Adrenal gland (tissue), 19 donors: ENCODE measurements around the gene PARP11. TPM values are rescaled to one million over a fixed set of nuclear protein-coding genes. Genes with fewer than 3 reads are reported as not detected.

Experiments
- DNase-seq, 7 donors: peaks; one replicate each; pipeline ENCODE4 v3.0.0-alpha.2; 2019 to 2020
- H3K27ac ChIP-seq, 5 donors: fragments of 200-600 bp; sonication (generic) in 4 of 5; 1 replicate in 3 of 5; 2 replicates in 2 of 5; pipeline versions ENCODE4 v1.5.1 to v1.8.0; 2016 to 2020; ENCODE audit warnings: mild to moderate bottlenecking in 1 of 5
- H3K27me3 ChIP-seq: fragments of 200-600 bp; 2 replicates; pipeline ENCODE4 v1.8.0; 2021
- H3K36me3 ChIP-seq, 2 donors: fragments of 200-600 bp; replicated peaks in 1 of 2; 1 replicate in 1 of 2; 2 replicates in 1 of 2; pipeline versions ENCODE4 v1.5.1 to v1.8.0; 2018 to 2022
- H3K4me1 ChIP-seq, 2 donors: fragments of 200-600 bp; replicated peaks in 1 of 2; 1 replicate in 1 of 2; 2 replicates in 1 of 2; pipeline versions ENCODE4 v1.5.1 to v1.8.0; 2018 to 2021
- H3K4me3 ChIP-seq, 4 donors: fragments of 200-600 bp; sonication (generic) in 3 of 4; one replicate each; pipeline ENCODE4 v1.5.1; 2016 to 2018
- H3K9me3 ChIP-seq, 3 donors: fragments of 200-600 bp; sonication (generic) in 1 of 3; replicated peaks in 1 of 3; 1 replicate in 2 of 3; 2 replicates in 1 of 3; pipeline versions ENCODE4 v1.5.1 to v1.8.0; 2016 to 2021
- POLR2A ChIP-seq, 2 donors: fragments of 450-650 bp; IDR thresholded peaks; one replicate each; pipeline ENCODE4 v1.6.1; 2017; ENCODE audit warnings: antibody characterized with exemption in 2 of 2, mild to moderate bottlenecking in 2 of 2, moderate library complexity in 1 of 2
- WGBS, 4 donors: extraction: QIAGEN DNeasy Blood & Tissue Kit in 2 of 4; methylation state at CpG; one replicate each; pipeline versions ENCODE4 v1.1.5 to v1.1.7; 2013 to 2017; 5-methylcytosine and 5-hydroxymethylcytosine counted together
- intact Hi-C, 2 donors: fragments of 100-400 bp; cut with DNase I; formaldehyde crosslinking; loops; one replicate each; pipeline versions ENCODE4 v1.14.1 to v1.15.0; 2022 to 2023
- long read RNA-seq, 10 donors: library from polyadenylated mRNA in 3 of 10; unstranded in 2 of 10; stranded (forward) in 1 of 10; transcript quantifications; one replicate each; pipeline ENCODE4 v2.0.0 and lab custom pipeline, GENCODE V29; 2021 to 2026
- polyA plus RNA-seq, 3 donors: library from polyadenylated mRNA; stranded (reverse); fragments of 200-250 nt in 2 of 3; fragments of 350-450 nt in 1 of 3; fragmentation: Illumina TruSeq in 1 of 3; extraction: RNeasy Lipid Tissue Mini Kit (QIAGEN cat#74804) in 1 of 3; gene quantifications; one replicate each; pipeline ENCODE4 v1.2.3, GENCODE V29; 2013 to 2014
- total RNA-seq, 9 donors: library from RNA; depleted of rRNA in 4 of 9; stranded (reverse); fragments of >200 nt in 4 of 9; fragments of 120-200 nt in 1 of 9; fragmentation: NEBNext Ultra II Directional in 1 of 9; extraction: Animal tissue kit (Norgen Biotek cat#: 25700) in 1 of 9; gene quantifications; one replicate each; pipeline versions ENCODE4 v1.1.0 to v1.2.4, GENCODE V29; 2013 to 2023
- TF ChIP-seq, protein P1 (sequence below), 6 experiments: fragments of 450-650 bp in 4 of 6; fragments of 200-600 bp in 2 of 6; sonication (generic) in 1 of 6; IDR thresholded peaks; 1 replicate in 5 of 6; 2 replicates in 1 of 6; pipeline versions ENCODE4 v1.5.1 to v1.8.0; 2016 to 2021; ENCODE audit warnings: antibody characterized with exemption in 6 of 6, mild to moderate bottlenecking in 2 of 6, moderate library complexity in 1 of 6
- donor health status: healthy with polysubstance abuse.
- donor health status: Bipolar disorder and iron deficiency.
- donor health status: DM: yes; HTN: yes; CAD: no.
- donor health status: DM: no; HTN: no; CAD: no.
- donor health status: DM: no; HTN: no; CAD: no.
- donor health status: DM: yes; HTN: yes; CAD: no.

Gene PARP11, protein sequence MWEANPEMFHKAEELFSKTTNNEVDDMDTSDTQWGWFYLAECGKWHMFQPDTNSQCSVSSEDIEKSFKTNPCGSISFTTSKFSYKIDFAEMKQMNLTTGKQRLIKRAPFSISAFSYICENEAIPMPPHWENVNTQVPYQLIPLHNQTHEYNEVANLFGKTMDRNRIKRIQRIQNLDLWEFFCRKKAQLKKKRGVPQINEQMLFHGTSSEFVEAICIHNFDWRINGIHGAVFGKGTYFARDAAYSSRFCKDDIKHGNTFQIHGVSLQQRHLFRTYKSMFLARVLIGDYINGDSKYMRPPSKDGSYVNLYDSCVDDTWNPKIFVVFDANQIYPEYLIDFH
- total RNA-seq (10 to 100 TPM; 10.5 to 29.8 (median 17.3) TPM), polyA plus RNA-seq (10 to 100 TPM in 1 of 3 donors, 1 to 10 TPM in 2; 2.8 to 19.9 (median 4.5) TPM)
- long read RNA-seq, donor 1, full-length matches to known transcripts = 5 of 5 reads
- long read RNA-seq, donor 1, partial matches to known transcripts = 0 of 5 reads
- long read RNA-seq, donor 1, other reads (novel, unspliced or antisense) = 0 of 5 reads
- long read RNA-seq, donor 2, full-length matches to known transcripts = 4 of 4 reads
- long read RNA-seq, donor 2, partial matches to known transcripts = 0 of 4 reads
- long read RNA-seq, donor 2, other reads (novel, unspliced or antisense) = 0 of 4 reads
- long read RNA-seq, donor 3, full-length matches to known transcripts = 3 of 3 reads
- long read RNA-seq, donor 3, partial matches to known transcripts = 0 of 3 reads
- long read RNA-seq, donor 3, other reads (novel, unspliced or antisense) = 0 of 3 reads
- long read RNA-seq, donor 4, full-length matches to known transcripts = 2 of 6 reads
- long read RNA-seq, donor 4, partial matches to known transcripts = 0 of 6 reads
- long read RNA-seq, donor 4, other reads (novel, unspliced or antisense) = 4 of 6 reads
- long read RNA-seq, donor 5, full-length matches to known transcripts = 19 of 36 reads
- long read RNA-seq, donor 5, partial matches to known transcripts = 1 of 36 reads
- long read RNA-seq, donor 5, other reads (novel, unspliced or antisense) = 16 of 36 reads
- long read RNA-seq, donor 6, partial matches to known transcripts = 1 of 4 reads
- long read RNA-seq, donor 6, other reads (novel, unspliced or antisense) = 3 of 4 reads
- long read RNA-seq, donor 7 = 0 reads
- long read RNA-seq, donor 8, full-length matches to known transcripts = 2 of 2 reads
- long read RNA-seq, donor 8, partial matches to known transcripts = 0 of 2 reads
- long read RNA-seq, donor 8, other reads (novel, unspliced or antisense) = 0 of 2 reads
- long read RNA-seq, donor 9, full-length matches to known transcripts = 4 of 4 reads
- long read RNA-seq, donor 9, partial matches to known transcripts = 0 of 4 reads
- long read RNA-seq, donor 9, other reads (novel, unspliced or antisense) = 0 of 4 reads
- long read RNA-seq, donor 10, full-length matches to known transcripts = 5 of 5 reads
- long read RNA-seq, donor 10, partial matches to known transcripts = 0 of 5 reads
- long read RNA-seq, donor 10, other reads (novel, unspliced or antisense) = 0 of 5 reads

DNA sequence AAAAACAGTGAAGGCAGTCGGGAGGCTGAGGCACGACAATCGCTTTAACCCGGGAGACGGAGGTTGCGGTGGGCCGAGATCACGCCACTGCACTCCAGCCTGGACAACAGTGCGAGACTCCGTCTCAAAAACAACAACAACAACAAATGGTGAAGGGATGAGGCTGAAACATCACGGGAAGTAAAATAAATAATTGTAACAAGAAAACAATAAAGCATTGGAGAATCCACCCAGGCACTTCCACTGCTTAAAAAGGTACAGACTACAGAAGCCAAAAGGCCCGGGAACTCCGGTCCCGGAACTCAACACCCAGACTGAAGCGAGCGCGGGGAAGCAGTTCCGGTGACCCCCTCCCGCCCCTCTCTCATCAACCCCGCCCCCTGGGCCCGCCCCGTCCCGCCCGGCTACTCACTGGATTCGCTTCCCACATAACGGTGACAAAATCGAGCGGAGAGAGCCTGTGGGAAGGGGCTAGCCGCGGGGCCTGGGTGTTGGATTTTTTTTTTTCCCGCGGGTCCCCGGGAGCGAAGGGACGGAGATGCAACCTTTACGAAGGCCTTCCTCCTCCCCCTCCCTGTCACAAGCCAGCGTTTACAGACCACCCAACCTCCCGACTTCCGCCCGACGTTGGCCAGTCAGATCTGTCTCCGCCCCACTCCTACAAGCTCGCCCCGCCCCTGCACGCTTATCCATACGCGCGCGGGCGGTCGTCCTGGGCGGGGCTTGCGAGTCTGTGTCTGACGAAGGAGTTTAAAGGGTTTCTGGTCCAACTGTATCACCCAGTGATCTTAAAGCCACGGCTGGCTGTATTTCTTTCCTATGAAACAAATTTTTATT, at the start of gene PARP11:
Gene PARP11, minus strand, starts transcription at position 600 of the 837 bp plus-strand sequence. Its CDS starts 170 bp downstream, at position 430.
- WGBS, 4 donors = 0 to 1% (median 0%) methylated on average over 37 to 55 of the region's 55 CpGs
- peak; percentile 97 to 99 (median 98) for DNase-seq
- TF ChIP-seq, protein P1, sequence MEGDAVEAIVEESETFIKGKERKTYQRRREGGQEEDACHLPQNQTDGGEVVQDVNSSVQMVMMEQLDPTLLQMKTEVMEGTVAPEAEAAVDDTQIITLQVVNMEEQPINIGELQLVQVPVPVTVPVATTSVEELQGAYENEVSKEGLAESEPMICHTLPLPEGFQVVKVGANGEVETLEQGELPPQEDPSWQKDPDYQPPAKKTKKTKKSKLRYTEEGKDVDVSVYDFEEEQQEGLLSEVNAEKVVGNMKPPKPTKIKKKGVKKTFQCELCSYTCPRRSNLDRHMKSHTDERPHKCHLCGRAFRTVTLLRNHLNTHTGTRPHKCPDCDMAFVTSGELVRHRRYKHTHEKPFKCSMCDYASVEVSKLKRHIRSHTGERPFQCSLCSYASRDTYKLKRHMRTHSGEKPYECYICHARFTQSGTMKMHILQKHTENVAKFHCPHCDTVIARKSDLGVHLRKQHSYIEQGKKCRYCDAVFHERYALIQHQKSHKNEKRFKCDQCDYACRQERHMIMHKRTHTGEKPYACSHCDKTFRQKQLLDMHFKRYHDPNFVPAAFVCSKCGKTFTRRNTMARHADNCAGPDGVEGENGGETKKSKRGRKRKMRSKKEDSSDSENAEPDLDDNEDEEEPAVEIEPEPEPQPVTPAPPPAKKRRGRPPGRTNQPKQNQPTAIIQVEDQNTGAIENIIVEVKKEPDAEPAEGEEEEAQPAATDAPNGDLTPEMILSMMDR (IDR thresholded peaks at IDR 0.05) = no peak
- TF ChIP-seq POLR2A (IDR thresholded peaks at IDR 0.05) = peak in 1 of 2 donors; percentile 81
- Histone ChIP-seq H3K4me1 (peaks cover 9 to 26% of the 10 kb centered on the region in 2 donors), H3K9me3 (no peaks in the 10 kb centered on the region), H3K36me3 (no peaks in the 10 kb centered on the region), H3K27me3 (no peaks in the 10 kb centered on the region), H3K4me3 (peak within 1 kb of the TSS; percentile 63 to 83 (median 74)), H3K27ac (peak within 1 kb of the TSS; percentile 77 to 98 (median 93))
- intact Hi-C loops = no loop called here

DNA sequence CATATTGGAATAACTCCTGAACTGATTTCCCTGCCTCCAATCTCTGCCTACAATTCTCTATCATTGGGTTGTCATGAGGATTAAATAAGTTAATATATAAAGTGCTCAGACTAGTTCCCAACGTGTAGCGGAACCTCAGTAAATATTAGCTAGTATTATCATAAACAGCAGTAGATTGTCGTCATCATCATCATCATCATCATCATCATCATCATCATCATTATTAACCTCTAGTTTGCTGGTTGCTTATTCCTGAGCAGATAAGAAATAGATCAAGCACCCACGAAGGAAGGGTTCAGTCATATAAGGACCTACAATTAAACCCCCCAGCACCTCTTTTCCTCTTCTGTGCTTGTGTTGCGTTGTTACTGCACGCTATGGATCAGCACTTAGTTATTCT, 48.8 kb upstream of the PARP11 start:
- no peaks in the 10 kb centered on the region for H3K36me3 ChIP-seq

DNA sequence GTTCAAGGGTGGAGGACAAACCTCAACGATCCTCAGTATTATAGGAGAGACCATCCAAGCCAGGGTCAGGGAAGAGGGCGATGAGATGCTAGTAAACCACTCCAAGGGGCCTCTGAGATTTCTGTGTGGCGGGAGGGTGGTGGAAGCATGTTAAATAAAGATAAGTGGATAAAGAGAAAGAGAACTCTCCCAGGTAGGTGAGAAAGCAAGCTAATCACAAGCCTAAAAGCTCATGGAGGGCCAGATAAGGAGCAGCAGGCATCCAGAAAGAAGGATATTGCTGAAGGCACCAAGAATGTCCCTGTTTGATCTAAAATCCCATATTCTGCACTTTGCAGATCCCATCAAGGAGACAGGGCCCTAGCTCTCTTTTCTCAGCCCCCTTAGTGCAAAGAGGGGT, 48.3 kb upstream of the PARP11 start:
- Histone ChIP-seq H3K27ac (no peak overlapping the region), H3K4me1 (peaks cover 6 to 23% of the 10 kb centered on the region in 2 donors), H3K27me3 (no peaks in the 10 kb centered on the region), H3K4me3 (no peak overlapping the region), H3K9me3 (no peaks in the 10 kb centered on the region), H3K36me3 (no peaks in the 10 kb centered on the region)
- DNase-seq = no peak
- no peak for TF ChIP-seq POLR2A (IDR thresholded peaks at IDR 0.05)
- TF ChIP-seq, protein P1 (IDR thresholded peaks at IDR 0.05) = no peak
- intact Hi-C loops = no loop called here
- 87 to 92% (median 90%) methylated on average over 3 of the region's 3 CpGs for WGBS, 4 donors

More for the DNA sequence above, 48.8 kb upstream of the PARP11 start:
- H3K4me1 ChIP-seq = peaks cover 6 to 23% of the 10 kb centered on the region in 2 donors
- H3K9me3 ChIP-seq = no peaks in the 10 kb centered on the region
- intact Hi-C loops = no loop called here
- no peak overlapping the region for H3K4me3 ChIP-seq
- 87 to 92% (median 89%) methylated on average over 6 of the region's 6 CpGs for WGBS, 4 donors
- no peaks in the 10 kb centered on the region for H3K27me3 ChIP-seq
- DNase-seq = no peak
- TF ChIP-seq POLR2A (IDR thresholded peaks at IDR 0.05) = no peak
- TF ChIP-seq, protein P1 (IDR thresholded peaks at IDR 0.05) = no peak
- H3K27ac ChIP-seq = no peak overlapping the region
